IMR-90 (cell line): ENCODE results near the gene ASTN2. TPM values are rescaled to one million over a fixed set of nuclear protein-coding genes. Genes with fewer than 3 reads are reported as not detected.

Experiments
- ATAC-seq: fragments of 200-7000 bp; cut with Tn5 transposase; 2 replicates; pipeline ENCODE4 v1.9.1; 2020; ENCODE audit warnings: low read depth, mild to moderate bottlenecking, moderate library complexity
- BruUV-seq: library from RNA; stranded (reverse); fragments of 400-500 nt; replicated peaks from 2 replicates; lab custom pipeline; 2021; lab: Mats Ljungman, UMichigan
- CTCF ChIA-PET: fragments of 300-600 bp; formaldehyde crosslinking; extraction: SDS; loops from one replicate; lab custom pipeline; 2021; ENCODE audit warnings: antibody characterized with exemption; lab: Yijun Ruan, JAX
- POLR2A ChIA-PET: fragments of 300-600 bp; sonication (Branson Sonifier 250); formaldehyde crosslinking; loops from one replicate; lab custom pipeline; 2022; ENCODE audit warnings: antibody characterized with exemption; ENCODE audit not compliant: unreplicated experiment; lab: Charles Lee
- DNase-seq: peaks from one replicate; pipeline ENCODE4 v3.0.0; 2013
- H2AFZ ChIP-seq: replicated peaks from 2 replicates; pipeline ENCODE3; 2013; ENCODE audit warnings: low read length, mild to moderate bottlenecking; ENCODE audit not compliant: poor library complexity
- H2AK5ac ChIP-seq: 2 replicates; pipeline ENCODE4 v1.6.1; 2013; ENCODE audit warnings: low read depth, low read length, inconsistent platforms
- H2AK9ac ChIP-seq: replicated peaks from 2 replicates; pipeline ENCODE3; 2013; ENCODE audit warnings: mild to moderate bottlenecking, low read depth, low read length, moderate library complexity; ENCODE audit not compliant: poor library complexity
- H2BK120ac ChIP-seq: 2 replicates; pipeline ENCODE4 v1.6.1; 2013; ENCODE audit warnings: low read depth, low read length, inconsistent platforms
- H2BK15ac ChIP-seq: 3 replicates; pipeline ENCODE4 v1.6.1; 2013; ENCODE audit warnings: low read depth, low read length, inconsistent platforms
- H2BK20ac ChIP-seq: 2 replicates; pipeline ENCODE4 v1.6.1; 2013; ENCODE audit warnings: low read depth, mild to moderate bottlenecking, inconsistent platforms, low read length, moderate library complexity
- H2BK5ac ChIP-seq: 2 replicates; pipeline ENCODE4 v1.6.1; 2013; ENCODE audit warnings: mild to moderate bottlenecking, low read depth, low read length, inconsistent platforms; ENCODE audit not compliant: poor library complexity, severe bottlenecking
- H3K14ac ChIP-seq: replicated peaks from 2 replicates; pipeline ENCODE4 v1.6.1; 2013; ENCODE audit warnings: low read depth, low read length, inconsistent platforms
- H3K18ac ChIP-seq: 2 replicates; pipeline ENCODE4 v1.6.1; 2013; ENCODE audit warnings: low read depth, low read length, control low read depth
- H3K23ac ChIP-seq: 2 replicates; pipeline ENCODE4 v1.6.1; 2013; ENCODE audit warnings: low read depth, low read length, inconsistent platforms
- H3K27ac ChIP-seq: 2 replicates; pipeline ENCODE4 v1.5.1; 2013; ENCODE audit warnings: mild to moderate bottlenecking, control low read depth, low read length; ENCODE audit not compliant: insufficient read depth
- H3K27me3 ChIP-seq: 2 replicates; pipeline ENCODE4 v1.6.1; 2013; ENCODE audit warnings: low read length; ENCODE audit not compliant: control insufficient read depth, insufficient read depth
- H3K36me3 ChIP-seq: 2 replicates; pipeline ENCODE4 v1.6.1; 2013; ENCODE audit warnings: low read length, mixed read lengths; ENCODE audit not compliant: control insufficient read depth, insufficient read depth
- H3K4ac ChIP-seq: 2 replicates; pipeline ENCODE4 v1.6.1; 2013; ENCODE audit warnings: low read depth, low read length, inconsistent platforms
- H3K4me1 ChIP-seq: 2 replicates; pipeline ENCODE4 v1.6.1; 2013; ENCODE audit warnings: low read length, mixed read lengths; ENCODE audit not compliant: control insufficient read depth, insufficient read depth
- H3K4me2 ChIP-seq: 2 replicates; pipeline ENCODE4 v1.6.1; 2013; ENCODE audit warnings: low read depth, mild to moderate bottlenecking, control low read depth, low read length, moderate library complexity
- H3K4me3 ChIP-seq: 2 replicates; pipeline ENCODE4 v1.5.1; 2013; ENCODE audit warnings: low read depth, mild to moderate bottlenecking, control low read depth, low read length, moderate library complexity; ENCODE audit not compliant: insufficient read depth
- H3K56ac ChIP-seq: 2 replicates; pipeline ENCODE4 v1.6.1; 2013; ENCODE audit warnings: low read length, inconsistent platforms; ENCODE audit not compliant: insufficient read depth; ENCODE audit errors: extremely low read depth
- H3K79me1 ChIP-seq, 2 experiments: 2 replicates each; pipeline ENCODE4 v1.6.1; 2013; ENCODE audit warnings: low read length in 2 of 2, inconsistent platforms in 1 of 2, low read depth in 1 of 2
- H3K9ac ChIP-seq: 2 replicates; pipeline ENCODE4 v1.6.1; 2013; ENCODE audit warnings: low read depth, low read length, control low read depth
- H3K9me1 ChIP-seq: 2 replicates; pipeline ENCODE4 v1.6.1; 2013; ENCODE audit warnings: low read length, inconsistent platforms; ENCODE audit not compliant: insufficient read depth
- H3K9me3 ChIP-seq: 2 replicates; pipeline ENCODE4 v1.6.1; 2013; ENCODE audit warnings: low read length; ENCODE audit not compliant: control insufficient read depth, insufficient read depth
- H4K20me1 ChIP-seq: 2 replicates; pipeline ENCODE4 v1.6.1; 2013; ENCODE audit warnings: low read length, inconsistent platforms; ENCODE audit not compliant: insufficient read depth
- H4K5ac ChIP-seq: 2 replicates; pipeline ENCODE4 v1.6.1; 2013; ENCODE audit warnings: mild to moderate bottlenecking, low read depth, low read length, control low read depth
- H4K8ac ChIP-seq, 2 experiments: 2 replicates each; pipeline ENCODE4 v1.6.1; 2013; ENCODE audit warnings: low read depth in 2 of 2, low read length in 2 of 2, control low read depth in 1 of 2, inconsistent platforms in 1 of 2
- H4K91ac ChIP-seq: 2 replicates; pipeline ENCODE4 v1.6.1; 2013; ENCODE audit warnings: low read depth, low read length, inconsistent platforms; ENCODE audit not compliant: insufficient read depth
- MAZ ChIP-seq: IDR thresholded peaks from 2 replicates; pipeline ENCODE4 v1.6.1; 2012; ENCODE audit warnings: low read depth, mild to moderate bottlenecking, low read length, improper control_type of control experiment, moderate library complexity, borderline replicate concordance
- RFX5 ChIP-seq: IDR thresholded peaks from 2 replicates; pipeline ENCODE4 v1.8.0; 2012; ENCODE audit warnings: low read depth, mild to moderate bottlenecking, low read length, moderate library complexity
- WGBS, 2 experiments: methylation state at CpG; one replicate each; pipeline versions ENCODE4 v1.1.5 to v1.1.7; 2013; ENCODE audit warnings: missing lambda C conversion rate in 2 of 2; ENCODE audit not compliant: insufficient read length in 1 of 2; ENCODE audit errors: extremely low coverage in 2 of 2; 5-methylcytosine and 5-hydroxymethylcytosine counted together
- dilution Hi-C: fragments of 300-500 bp; cut with HindIII; formaldehyde crosslinking; loops from one replicate; pipeline ENCODE4 v1.14.3; 2018; ENCODE audit warnings: low sequenced_read_pairs; ENCODE audit not compliant: unreplicated experiment
- in situ Hi-C: fragments of 300-500 bp; cut with MboI; formaldehyde crosslinking; loops from 3 replicates; pipeline ENCODE4 v1.14.3; 2019; ENCODE audit warnings: low sequenced_read_pairs, inconsistent platforms, mixed read lengths
- intact Hi-C: fragments of 100-400 bp; cut with micrococcal nuclease; formaldehyde crosslinking; loops from 2 replicates; pipeline ENCODE4 v1.10.0; 2022
- polyA plus RNA-seq, 3 experiments: library from polyadenylated mRNA; depleted of rRNA; stranded (reverse); fragments of >200 nt; gene quantifications; 2 replicates each; pipeline ENCODE4 v1.2.3, GENCODE V29; 2012; ENCODE audit warnings: low replicate concordance in 1 of 3
- total RNA-seq: library from RNA; depleted of rRNA; stranded (reverse); fragments of >200 nt; gene quantifications from 2 replicates; pipeline ENCODE4 v1.2.3, GENCODE V29; 2012

The ASTN2 gene
- total and polyA plus RNA-seq, 2 of the 4 experiments (the other 2 are of a cell fraction), result 3.8 to 6.8 TPM

GRCh38 chr9:116674210-116674980 is 740.5 kb downstream of the ASTN2 start:
- H2AK9ac ChIP-seq, result no peak overlapping the region
- H3K27ac ChIP-seq, result no peak overlapping the region
- H3K4me3 ChIP-seq, result no peak overlapping the region
- no peak overlapping the region for H2BK20ac ChIP-seq
- no peak overlapping the region for H2BK15ac ChIP-seq
- TF ChIP-seq RFX5, result no peak
- TF ChIP-seq MAZ, result no peak
- no peaks in the 10 kb centered on the region for H3K9me1 ChIP-seq
- no peak overlapping the region for H4K91ac ChIP-seq
- no peak overlapping the region for H2AFZ ChIP-seq
- no peaks in the 10 kb centered on the region for H4K20me1 ChIP-seq
- no peak overlapping the region for H4K5ac ChIP-seq
- H2AK5ac ChIP-seq, result no peak overlapping the region
- dilution Hi-C loops (no loop called here), intact Hi-C loops (no loop called here), in situ Hi-C loops (no loop called here)
- H2BK120ac ChIP-seq, result no peak overlapping the region
- no peaks in the 10 kb centered on the region for H3K4me1 ChIP-seq
- no peak overlapping the region for H3K23ac ChIP-seq
- H3K4me2 ChIP-seq, result no peak overlapping the region
- H3K18ac ChIP-seq, result no peak overlapping the region
- no peak overlapping the region for H3K56ac ChIP-seq
- no peak overlapping the region for H3K4ac ChIP-seq
- no peaks in the 10 kb centered on the region; a peak in 1 of 4 replicates for H3K79me1 ChIP-seq
- H4K8ac ChIP-seq, result no peak overlapping the region
- POLR2A ChIA-PET, result no interaction called here
- H3K9ac ChIP-seq, result no peak overlapping the region
- H3K27me3 ChIP-seq, result no peaks in the 10 kb centered on the region
- 100% methylated on average over 2 of the region's 5 CpGs; no CpG with 5 or more reads in 1 of the 2 experiments for WGBS, 2 experiments
- peak; percentile 33 for DNase-seq
- BruUV-seq, result no TSS peak
- H3K9me3 ChIP-seq, result peaks cover 11% of the 10 kb centered on the region
- CTCF ChIA-PET, result no interaction called here
- H3K14ac ChIP-seq, result no peak overlapping the region
- no peaks in the 10 kb centered on the region for H3K36me3 ChIP-seq
- ATAC-seq, result no peak
- no peak overlapping the region for H2BK5ac ChIP-seq
